PC-9 (cell line): Measurements from ENCODE around the gene AMMECR1.

Experiments
- CTCF ChIP-seq: fragments of 200-600 bp; sonication (generic); conservative IDR thresholded peaks from 2 replicates; pipeline ENCODE4 v1.6.1; 2017; ENCODE audit warnings: mixed run types, antibody characterized with exemption, mild to moderate bottlenecking, moderate library complexity
- EZH2 ChIP-seq: fragments of 200-600 bp; sonication (generic); IDR thresholded peaks from 2 replicates; pipeline ENCODE4 v1.8.0; 2017; ENCODE audit warnings: antibody characterized with exemption, low read depth

GRCh38 chrX:110145311-110145710 is 172.6 kb downstream of the AMMECR1 start:
- TF ChIP-seq CTCF (no peak), EZH2 (no peak)
